NCI-H2171 (cell line): ENCODE measurements around the gene PITPNB.

Experiments
- DNase-seq: peaks from one replicate; lab custom pipeline; 2025; lab: John Stamatoyannopoulos, UW

PITPNB gene

DNA sequence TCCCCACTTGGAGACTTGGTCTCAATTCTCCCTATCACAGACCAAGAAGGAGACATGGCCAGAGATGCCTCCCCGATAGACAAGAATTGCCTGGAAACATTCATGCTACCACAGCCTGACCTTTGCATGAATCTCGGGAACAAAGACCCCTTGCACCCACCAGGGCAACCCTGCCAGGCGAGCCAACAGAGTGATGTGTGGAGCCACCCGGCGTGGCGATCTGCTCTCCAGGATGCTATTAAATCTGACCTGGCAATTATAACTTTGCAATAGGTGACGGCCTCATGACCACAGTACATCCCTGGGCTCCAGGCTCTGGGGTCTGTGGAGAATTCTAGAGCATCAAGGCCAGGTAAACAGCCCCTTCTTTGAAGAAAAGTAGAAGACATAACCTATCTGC, 86.5 kb downstream of the PITPNB start:
- DNase-seq, result no peak

DNA sequence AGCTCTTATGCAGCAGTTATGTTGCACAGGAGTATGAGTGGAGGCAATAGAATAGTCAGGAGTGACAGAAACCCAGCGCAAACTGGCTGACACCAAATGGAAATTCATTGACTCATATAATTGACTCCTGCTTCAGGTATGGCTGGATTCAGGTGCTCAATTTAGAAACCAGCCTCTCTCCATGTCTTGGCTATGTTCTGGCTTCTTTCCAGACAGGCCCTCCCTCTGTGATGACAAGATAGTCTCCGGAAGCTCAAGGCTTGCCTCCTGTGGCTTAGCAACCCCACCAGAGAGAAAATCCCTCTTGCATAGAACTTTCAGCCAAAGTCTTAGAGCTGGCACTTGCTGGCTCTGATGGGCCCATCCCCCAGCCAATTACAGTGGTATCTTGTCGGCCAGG, 89.4 kb downstream of the PITPNB start:
- no peak for DNase-seq

DNA sequence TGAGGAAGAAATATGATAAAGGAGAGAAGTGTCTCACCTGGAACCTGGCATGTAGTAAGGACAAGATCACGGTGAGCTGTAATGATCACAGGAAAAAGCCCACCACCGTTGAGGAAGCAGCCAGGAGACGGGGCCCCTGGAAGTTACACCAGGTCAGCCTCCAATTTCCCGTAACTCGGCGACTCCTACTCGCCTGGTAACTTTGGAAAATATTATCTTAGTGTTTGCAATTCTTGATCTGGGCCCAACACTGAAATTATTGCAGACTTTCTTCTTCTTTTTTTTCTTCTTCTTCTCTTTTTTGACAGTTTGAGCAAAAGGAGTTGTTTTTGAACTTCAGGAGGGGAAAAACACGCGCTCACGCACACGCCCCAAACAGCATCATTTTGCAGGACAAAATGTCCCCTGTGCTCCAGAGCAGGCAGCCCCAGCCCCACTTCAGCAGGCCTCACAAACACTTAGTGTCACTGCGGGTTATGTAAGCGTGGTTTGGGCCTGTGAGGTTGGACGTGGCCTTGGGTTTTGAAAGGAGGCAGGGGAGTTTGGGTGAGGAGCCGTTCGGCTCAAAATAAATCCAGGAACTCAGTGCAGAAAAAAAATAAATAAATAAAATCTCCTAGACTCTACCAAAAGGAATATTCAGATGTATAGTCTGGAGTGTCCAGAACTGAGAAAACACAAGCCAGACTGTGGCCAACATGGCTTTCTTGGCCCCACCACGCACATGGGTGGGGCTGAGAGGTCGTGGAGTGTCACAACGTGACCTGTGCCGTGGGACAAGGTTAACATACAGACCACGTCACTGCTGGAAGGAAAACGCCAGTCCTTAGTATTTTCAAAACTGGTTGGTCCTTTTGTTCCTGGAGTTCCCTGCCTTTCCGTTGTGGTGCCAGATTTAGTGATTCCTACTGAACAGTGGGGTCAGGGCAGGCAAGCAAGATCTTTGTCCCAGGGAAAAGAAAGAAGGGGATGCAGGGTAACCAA, 91.2 kb downstream of the PITPNB start:
- no peak for DNase-seq

DNA sequence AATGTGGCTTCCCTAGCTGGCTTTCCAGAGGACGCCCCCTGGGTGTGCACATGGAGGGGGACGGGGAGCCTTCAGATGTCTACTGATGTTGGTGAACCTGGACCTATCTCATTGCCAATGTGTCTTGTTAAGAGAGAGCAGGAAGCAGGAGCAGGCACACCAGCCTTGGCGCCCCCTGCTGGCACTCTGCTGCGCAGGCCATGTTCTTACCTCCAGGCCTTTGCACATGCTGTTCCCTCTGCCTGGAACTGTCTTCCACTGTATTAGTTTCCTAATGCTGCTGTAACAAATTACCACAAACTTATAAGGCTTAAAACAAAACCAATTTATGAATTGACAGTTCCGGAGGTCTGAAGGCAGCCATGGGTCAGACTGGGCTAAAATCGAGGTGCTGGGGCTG, 93.9 kb downstream of the PITPNB start:
- no peak for DNase-seq

DNA sequence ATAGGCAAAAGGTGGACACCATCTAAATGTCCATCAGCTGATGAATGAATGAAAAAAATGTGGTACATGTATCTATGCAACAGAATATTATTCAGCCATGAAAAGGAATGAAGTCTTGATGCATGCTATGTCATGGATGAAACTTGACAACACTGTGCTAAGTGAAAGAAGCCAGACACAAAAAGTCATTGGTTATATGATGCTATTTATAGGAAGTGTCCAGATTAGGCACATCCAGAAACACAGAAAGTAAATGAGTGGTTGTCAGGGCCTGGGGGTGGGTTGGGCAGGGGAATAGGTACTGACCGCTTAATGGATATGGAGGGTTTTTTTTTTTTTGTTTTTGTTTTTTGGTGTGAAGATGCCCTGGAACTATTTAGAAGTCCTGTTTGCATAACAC, 95.8 kb downstream of the PITPNB start:
- DNase-seq, result no peak

DNA sequence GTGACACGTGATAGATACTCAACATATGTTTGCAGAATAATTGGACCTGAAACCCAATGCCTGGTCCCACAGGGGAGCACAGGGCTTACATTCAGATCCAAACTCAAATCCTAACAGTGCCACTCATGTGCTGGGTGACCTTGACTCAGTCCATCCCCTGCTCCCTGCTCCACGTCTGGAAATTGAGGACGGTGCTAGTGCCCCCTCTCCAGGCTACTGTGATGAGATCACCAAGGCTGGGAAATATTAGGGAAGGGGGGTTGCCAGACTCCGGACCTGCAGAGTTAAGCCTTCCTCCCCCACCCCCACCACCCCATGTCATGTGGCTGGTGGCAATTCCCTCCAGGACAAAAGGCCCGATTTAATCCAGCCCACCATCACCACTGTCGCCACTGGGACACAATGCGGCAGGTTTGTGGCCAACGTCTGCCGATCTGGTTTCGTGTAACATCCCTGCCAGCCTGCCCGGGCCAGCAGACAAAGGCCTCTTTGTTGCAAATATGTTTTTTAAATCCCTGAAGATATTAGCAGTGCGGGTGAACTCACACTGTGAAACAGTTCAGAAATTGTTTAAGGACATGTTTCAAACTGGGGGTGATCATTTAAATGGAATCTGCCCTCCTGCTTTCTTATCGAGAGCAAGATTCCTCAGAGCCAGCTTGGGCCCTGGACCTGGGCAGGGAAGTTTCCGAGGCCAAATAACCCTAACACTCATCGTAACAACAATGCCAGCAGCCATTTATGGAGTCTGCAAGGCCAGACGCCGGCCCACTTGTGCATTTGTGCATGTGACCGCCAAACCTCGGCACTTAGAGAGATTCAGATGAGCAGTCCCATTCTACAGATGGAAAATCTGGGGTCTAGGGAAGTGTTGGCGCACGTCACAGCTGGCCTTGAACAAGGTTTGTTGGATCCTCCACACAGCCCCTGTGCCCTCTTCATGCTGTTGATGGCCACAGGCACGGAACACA, 97.9 kb downstream of the PITPNB start:
- no peak for DNase-seq

DNA sequence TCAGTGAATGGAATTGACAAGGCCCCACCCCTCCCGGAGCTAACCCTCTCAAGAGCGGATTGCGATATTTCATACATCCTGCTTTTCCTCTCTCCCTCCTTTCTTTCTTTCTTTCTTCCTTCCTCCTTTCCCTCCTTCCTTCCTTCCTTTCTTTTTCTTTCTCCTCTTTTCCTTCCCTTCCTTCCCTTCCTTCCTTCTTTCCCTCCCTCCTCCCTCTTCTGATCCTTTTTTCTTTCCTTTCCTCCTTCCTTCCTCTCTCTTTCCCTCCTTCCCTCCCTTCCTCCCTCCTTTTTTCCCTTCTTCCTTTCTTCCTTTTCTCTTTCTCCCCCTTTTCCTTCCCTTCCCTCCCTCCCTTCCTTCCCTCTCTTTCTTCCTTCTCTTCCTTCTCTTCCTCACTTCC, 102.5 kb downstream of the PITPNB start:
- no peak for DNase-seq

DNA sequence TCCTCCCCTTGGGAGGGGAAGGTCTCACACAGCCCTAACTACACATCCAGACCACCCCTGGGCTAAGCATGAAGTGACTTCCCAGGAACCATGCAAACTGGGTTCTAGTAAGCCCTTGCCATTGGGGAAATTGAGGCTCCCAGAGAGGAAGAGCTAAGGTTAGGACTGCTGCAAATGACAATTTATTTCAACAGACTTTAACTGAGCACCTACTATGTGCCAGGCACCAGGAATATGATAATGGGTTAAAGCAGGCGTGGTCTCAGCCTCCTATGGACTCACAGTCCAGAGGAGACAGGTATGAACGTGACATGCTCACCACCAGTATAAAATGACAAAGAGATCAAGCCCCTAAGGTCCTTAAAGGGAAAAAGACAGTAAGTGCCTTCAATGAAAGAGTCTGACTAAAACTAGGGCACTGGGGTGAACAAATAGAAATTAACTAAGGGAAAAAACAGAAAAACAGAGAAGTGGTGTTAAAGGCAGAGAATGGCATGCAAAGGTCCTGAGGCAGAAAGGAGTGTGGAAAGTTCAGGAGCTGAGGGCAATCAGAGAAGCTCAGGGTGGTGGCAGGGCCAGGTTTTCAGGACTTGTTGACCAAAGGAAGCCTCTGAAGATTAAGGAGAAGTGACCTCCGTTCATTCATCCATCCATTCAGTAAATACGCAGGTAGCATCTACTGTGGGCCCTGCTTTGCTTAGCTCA, 103.1 kb downstream of the PITPNB start:
- no peak for DNase-seq

DNA sequence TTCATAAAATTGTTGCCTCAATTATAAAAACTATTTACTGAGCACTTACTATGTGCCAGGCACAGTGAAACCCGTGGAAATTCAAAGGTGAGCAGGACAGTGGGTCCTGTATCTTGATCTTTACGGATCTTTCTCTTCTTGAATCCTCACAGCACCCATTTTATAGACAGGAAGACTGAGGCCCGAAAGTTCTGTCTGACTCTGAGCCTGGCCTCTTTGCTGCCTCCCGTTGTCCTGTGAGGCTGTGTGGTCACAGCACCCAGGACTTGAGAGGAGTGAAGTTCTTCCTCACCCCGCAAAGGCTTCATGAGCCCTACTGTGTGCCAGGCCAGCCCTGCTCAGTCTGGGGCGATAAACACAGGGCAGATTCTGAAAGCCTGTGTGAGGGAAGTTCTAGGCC, 104.1 kb downstream of the PITPNB start:
- DNase-seq, result no peak

DNA sequence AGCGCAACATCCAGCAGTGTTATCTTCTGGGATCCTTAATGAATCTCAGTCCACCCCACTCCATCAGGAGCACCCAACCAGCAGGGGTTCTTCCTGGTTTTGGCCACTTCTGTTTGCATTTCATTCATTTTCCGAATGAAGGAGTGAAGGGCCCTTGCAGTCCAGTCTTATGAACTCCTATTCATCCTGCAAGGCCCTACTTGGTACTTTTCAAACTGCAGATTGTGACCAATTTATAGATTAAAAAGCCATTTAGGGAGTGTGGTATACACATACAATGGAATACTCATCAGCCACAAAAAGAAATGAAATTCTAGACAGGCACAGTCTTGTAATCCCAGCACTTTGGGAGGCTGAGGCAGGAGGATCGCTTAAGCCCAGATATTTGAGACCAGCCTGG, 107.3 kb downstream of the PITPNB start:
- DNase-seq, result no peak

DNA sequence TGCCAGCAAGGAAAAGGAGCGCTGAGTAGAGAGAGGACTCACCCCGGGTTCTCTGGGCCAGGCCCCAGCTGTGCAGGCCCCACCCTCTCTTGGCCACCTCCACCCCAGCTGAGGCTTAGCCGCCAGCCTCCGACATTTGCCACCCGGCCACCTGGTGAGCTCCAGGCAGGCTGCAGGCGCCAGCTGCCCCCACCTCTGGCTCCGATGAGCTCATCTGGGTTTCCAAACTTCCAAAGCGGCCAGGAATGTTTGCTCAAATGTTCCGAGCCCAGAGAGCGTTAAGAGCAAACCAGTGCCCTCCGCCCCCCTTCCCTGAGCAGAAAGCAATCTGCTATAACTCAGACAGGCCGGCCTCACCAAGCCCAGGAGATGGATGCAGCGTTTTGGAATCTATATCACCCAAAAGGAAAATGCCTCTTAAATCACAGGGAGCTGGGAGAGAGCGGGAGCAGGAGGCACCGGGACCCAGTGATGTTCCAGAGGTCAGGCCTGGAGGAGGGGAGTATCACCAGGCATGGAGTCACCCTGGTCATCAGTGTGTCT, 108.4 kb downstream of the PITPNB start:
- DNase-seq, result no peak

DNA sequence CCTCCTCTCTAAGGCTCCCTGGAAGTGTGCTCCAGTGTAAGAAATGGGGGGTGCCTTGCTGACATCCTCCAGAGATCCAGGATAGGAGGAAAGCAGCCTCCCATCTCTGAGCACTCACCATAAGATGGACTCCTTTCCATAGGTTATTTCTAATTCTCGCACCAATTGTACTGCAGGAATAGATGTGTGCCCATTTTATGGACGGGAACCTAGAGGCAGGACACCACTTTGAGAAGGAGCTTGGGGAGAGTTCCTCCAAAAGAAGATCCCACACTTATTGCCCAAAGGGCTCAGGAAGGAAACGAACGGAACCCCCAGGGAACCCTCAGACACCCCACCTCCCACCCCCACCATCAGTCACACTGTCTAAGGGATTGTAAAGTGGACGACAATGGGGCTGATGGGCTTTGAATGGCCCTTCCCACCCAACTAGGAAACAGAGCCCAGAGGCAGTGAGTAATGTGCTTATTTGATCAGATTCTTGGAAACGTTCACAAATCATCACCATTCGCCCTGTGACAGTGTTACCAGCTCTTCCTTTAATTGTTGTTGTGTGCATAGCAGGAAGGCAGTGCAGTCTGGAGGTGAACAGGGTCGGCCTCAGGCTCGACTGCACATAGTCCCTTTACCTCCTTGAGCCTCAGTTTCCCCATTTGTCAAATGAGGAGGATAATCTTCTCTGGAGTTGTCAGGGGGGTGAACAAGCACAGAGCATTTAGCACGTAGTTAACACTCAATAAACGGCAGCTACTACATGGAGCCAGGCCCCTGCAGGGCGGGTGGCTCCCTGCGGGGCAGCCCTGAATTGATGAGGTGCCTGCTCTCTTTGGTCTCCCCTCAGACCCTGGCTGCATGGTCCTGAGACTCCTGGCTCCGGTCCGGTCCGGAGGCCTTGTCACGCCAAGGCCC, 109.1 kb downstream of the PITPNB start:
- no peak for DNase-seq

DNA sequence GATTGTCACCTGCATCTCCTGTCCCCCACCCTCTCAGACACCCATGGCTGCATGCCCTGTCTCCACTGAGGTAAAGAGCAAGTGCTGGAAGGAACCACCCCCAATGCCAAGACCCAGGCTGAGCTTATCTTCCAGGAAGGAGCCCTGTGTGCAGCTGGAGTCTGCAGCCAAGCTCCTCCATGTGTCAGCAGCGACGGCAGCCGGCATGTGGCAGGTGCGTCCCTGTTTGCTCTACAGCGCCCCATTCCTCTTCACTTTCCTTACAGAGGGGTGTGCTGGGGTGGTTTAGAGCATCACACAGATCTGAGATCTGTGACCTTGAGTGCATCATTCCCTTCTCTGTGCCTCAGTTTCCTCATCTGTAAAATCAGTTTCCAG, 109.8 kb downstream of the PITPNB start:
- peak; percentile 43 for DNase-seq

DNA sequence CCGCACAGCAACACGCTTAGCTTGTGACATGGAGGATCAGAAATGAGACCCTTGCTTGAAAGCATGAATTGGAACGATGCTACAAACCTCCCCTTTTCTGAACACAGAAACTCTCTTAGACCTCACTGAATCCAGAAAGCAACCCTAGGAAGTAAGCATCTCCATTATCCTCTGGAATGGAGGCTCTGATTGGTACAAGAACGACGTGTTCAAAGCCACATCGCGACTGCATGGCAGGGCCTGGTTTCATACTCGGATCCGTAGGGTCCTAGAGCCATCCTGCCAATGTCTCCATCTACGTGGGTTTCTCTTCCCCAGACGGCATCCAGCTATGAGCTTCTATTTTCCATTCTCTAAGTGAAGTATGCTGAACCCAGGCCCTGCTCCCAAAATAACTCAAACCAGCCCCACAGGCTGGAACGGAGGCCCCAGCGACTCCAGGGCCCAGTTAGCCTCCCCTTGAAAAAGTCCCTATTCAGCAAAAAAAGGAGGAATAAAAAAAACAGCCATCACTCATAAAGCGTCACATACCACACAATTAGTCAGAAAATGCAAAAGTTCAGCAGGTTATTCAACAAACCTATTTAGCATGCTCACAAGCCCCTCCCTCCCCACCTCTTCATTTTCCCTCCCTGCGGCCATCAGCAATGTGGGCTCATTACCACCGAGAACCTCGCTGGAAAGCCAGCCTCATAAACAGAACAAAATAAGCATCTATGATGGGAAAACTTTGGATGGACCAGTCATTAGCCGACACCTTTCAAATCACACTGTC, 110.4 kb downstream of the PITPNB start:
- DNase-seq, result no peak

DNA sequence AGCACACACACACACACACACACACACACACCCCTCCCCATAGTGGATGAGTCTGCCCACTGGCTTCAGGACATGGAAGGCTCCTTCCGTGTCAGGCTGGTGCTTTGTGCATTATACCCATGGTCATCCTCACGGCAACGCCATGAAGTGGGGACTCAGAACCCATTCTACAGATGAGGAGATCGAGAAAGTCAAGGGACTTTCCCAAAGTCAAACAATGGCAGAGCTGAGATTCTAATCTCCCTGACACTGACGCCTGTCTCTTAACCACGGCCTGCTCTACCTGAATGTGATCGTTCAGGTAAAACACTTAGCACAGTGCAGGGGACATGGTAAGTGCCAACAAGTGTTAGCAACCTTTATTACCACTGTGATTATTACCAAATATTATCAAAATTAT, 113.2 kb downstream of the PITPNB start:
- no peak for DNase-seq

DNA sequence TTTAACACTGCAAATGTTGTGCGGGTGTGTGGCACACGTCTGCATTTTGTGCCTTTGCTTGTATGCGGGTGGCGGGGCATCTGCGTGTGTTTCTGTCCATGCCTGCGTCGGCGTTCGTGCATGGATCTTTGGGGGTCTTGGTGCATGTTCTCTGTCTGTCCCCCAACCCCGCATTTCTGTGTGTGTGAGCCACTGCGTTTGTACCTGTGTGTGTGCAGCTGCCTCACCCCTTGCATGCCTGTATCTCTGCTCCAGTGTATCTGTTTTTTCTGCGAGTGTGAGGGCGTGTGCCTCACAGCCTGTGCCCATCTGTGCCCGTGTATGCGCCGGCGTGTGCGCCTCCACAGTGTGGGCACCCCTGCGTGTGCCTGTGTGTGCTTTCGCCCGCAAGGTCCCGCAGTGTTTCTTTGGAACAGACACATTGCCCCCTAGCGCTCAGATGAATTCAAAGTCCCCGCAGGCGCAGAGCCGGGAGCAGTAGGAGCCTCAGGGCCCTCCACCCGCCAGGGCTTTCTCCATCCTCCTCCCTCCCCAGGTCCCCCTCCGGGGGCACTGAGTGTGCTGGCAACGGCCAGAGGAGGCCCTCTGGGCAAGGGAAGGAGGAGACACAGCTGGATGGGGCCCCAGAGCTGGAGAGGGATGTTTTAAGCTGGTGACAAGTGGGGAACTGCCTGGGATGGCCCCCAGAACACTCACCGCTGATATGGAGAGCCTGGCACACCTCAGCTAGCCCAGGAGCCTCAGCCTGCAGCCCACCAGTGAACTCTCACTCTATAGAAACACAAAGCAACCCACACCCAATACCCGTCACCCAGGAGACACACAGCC, 114.4 kb downstream of the PITPNB start:
- peak; percentile 81 for DNase-seq

DNA sequence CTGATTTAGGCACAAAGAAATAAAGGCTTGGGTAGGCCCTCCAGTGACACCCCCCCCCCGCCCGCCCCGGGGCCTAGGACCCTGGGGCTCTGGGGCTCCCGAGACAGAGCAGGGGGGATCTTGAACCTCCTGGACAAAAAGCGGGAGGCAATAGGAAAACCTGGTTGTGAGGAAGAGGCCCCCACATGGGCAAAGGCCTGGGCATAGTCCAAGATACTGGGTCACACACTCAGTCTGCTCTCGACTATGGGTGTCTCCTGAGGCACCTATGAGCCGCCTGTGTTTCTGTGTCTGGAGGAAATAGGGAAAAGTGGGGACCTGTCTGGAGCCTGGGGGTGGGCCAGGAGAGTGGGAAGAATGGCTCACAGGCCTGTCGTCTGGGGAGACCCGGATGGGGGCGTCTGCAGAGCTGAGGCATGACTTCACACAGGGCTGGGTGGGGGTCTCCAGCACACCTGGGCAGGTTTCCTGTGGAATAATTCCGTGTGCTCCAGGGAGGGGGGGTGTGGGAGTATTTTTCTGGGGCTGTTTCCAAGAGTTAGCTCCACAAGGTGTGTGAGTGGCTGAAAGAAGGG, 115.1 kb downstream of the PITPNB start:
- no peak for DNase-seq

DNA sequence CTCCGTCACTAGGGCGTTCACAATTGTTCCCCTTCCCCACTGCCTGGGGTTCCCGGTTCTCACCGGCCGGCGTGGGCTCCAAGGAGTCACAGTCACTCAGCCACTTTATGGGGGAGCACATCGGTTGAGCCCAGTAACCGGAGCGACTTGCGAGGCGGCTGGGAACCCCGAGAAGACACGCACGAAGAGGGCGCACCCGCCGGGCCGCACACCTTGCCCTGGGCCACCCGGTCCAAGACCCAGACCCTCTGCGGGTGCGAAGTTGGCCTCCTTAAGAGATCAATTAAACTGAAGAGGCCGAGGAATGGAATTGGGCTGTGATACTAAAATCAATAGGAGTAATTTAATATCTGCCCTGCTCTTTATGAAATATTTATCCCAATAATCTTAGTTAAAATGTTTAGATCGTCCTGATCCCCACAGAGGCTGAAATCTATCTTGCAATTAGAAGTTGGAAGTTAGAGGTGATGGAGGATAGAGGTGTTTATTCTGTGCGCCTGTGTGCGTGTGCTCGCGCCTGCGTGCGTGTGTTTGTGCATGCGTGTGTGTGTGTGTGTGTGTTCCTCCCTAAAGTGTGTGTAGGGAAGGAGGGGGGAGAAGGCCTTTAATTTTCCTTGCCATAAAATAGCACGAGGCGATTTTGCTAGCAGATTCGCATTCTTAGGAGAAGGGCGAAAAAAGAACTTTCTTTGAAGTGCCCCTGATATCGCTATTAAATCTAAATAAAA, 116.5 kb downstream of the PITPNB start:
- no peak for DNase-seq
